GM18511 (cell line): Measurements from ENCODE around the gene NANS.
"Not testable (repeated sequence)": the region's sequence is repeated elsewhere in the genome, so short reads cannot be mapped to it uniquely, and the experiment has no call there.

Experiments
- ATAC-seq: cut with Tn5 transposase; IDR thresholded peaks from one replicate; pipeline ENCODE4 v1.9.1; 2021; ENCODE audit warnings: mild to moderate bottlenecking, moderate library complexity; ENCODE audit not compliant: unreplicated experiment

NANS gene

DNA sequence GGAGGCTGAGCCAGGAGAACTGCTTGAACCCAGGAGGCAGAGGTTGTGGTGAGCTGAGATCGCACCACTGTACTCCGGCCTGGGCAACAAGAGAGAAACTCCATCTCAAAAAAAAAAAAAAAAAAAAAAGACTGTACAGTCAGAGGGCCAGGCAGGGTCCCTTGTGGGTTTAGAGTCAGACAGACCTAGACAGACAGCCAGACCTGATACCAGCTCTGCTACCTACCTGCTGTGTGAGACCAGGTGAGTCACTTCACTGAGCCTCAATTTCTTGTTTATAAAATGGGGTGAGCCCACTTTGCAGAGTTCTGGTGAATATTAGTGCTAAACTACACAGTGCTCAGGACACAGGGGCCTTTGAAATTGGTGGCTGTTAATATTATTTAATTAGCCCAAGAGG is 42.8 kb downstream of the NANS start:
- no peak for ATAC-seq

DNA sequence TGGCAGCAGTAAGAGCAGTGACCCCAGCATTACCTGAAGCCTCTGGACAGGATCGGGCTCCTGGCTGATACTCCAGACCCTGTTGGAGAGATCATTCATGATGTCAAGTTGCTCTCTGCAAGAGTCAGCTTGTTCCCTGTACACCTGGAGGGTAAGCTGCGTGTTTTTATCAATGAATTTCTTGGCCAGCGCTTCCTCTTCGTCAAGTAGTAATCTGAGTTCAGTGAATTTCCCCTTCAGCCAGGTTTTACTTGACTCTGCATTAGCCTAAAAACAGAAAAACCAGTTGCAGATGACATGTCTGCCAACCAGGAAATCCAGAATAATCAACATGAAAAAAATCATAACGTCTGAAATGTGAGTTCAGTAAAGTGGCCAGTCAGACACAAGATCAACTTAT is 43.4 kb downstream of the NANS start:
- ATAC-seq = no peak

DNA sequence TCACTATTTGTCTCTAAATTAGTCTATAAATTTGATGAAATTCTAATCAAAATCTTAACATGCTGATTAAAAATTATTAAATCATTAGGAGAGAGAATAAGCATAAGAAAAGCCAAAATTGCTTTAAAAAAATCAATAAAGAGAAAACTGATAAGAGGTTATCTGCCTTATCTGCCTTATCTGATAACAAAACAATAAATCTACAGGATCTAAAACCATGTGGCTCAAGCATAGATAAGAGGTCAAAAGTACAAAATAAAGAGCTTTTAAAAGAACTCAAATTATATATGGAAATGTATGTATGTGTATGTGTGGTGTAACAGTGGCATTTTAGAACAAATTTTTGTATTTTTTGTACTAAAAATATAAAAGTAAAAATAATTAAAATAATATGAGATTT is 43.9 kb downstream of the NANS start:
- no peak for ATAC-seq

DNA sequence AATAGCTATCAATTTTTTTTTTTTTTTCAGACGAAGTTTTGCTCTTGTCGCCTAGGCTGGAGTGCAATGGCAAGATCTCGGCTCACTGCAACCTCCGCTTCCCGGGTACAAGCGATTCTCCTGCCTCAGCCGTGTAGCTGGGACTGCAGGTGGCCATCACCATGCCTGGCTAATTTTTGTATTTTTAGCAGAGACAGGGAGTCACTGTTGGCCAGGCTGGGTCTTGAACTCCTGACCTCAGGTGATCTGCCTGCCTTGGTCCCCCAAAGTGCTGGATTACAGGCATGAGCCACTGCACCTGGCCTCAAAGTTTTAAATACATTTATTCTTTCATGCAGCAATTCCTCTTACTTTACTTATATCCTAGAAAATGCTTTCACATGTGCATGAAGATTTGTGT is 44.9 kb downstream of the NANS start:
- ATAC-seq = peak; percentile 2

DNA sequence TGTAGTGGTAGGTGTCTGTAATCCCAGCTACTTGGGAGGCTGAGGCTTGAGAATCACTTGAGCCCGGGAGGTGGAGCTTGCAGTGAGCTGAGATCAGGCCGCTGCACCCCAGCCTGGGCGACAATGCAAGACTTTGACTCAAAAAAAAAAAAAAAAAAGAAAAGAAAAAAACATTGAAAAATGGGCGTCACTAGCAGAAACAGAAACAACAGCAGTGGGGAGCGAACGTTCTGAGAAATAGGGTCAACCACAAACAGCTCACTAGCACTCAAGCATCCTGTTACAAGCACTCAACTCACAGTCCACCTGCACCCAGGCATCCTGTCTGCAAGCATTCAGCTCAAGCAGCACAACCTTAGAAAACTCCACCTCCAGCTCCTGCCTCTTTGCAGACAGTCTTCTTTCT is 45.3 kb downstream of the NANS start:
- ATAC-seq = peak; percentile 96

DNA sequence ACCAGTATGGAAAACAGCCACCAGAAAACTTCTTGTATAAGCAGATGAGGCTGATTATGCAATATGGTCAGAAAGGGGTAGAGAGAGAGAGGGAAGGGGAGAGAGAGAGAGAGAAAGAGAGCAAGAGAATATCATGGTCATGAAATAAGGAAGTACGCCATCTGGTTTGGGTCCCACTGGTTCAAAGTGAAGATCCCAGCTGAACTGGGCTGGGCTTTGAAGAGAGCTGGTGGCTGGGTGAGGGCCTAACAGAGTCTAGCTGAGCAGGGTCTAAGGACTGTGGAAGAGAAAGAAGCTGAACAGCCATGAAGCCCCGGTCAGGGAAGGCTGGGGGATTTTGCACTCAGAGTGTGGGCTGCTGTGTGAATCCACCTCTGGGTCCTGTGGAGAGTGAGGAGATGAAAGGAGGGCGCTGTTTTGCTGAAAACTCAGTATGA is 47.9 kb downstream of the NANS start:
- no peak for ATAC-seq

DNA sequence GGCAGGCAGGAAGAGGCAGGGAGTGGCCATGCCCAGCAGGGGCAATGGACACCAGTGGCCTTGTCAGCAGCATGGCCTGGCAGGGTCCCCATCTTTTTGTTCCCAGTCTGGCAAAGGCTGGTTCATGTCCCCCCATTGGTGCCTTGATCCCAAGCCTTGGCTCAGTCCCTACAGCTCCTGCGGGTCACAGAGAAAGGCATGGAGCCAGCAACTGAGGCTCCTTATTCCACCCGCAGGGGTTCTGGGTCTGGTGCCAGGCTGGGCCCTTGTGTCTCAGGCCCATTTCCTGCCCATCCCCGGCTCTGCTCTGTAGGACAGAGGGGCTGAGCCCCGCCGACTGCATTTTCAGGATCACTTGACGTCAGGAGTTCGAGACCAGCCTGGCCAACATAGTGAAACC is 48.5 kb downstream of the NANS start:
- ATAC-seq = no peak

DNA sequence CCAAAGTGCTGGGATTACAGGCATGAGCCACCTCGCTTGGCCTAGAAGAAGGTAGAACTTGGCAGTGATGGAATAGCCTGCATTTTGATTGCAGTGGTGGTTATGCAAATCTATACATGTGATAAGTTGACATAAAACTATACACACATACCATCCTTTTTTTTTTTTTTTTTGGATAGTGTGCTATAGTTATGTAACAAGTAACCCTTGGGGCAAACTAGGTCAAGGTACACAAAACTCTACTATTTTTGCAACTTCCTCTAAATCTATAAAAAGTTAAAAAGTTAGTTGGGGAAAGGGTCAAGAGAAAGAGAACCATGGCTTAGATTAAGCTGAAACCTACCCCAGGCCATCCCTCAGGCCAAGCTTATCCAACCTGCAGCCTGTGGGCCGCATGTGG is 51.4 kb downstream of the NANS start:
- peak; percentile 25 for ATAC-seq

DNA sequence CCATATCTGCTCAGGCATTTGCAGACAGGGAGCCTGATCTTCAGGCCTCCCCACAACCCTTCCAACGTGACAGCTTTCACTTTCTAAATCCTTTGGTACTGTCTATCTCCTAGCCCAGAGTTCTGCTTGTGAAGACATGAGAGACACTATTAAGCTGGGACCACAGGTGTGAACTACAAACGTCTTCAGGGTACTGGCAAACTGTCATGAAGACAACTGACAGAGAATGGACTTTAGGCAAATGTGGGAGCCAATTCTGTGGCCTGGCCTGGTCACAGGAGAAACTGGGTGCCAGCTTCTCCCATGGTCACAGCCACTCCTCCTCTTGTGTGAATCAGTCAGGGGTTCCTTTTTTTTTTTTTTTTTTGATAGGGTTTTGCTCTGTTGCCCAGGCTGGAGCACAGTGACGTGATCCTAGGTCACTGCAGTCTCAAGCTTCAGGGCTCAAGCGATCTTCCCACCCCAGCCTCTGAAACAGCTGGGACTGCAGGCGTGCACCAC is 52.0 kb downstream of the NANS start:
- peak; percentile 84 for ATAC-seq

DNA sequence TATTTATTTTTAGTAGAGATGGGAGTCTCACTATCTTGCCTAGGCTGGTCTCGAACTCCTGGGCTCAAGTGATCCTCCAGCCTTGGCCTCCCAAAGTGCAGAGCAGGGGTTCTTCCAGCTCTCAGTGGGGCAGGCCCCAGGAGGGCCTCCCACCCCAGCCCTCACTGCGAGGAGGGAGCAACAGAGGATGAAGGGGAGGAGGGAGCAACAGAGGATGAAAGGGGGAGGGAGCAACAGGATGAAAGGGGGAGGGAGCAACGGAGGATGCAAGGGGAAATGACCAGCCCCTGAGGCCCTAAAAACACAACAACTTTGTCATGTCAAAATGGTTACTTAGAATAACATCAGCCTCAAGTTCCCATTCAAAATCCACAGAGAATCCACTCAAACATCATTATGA is 52.5 kb downstream of the NANS start:
- no peak for ATAC-seq

DNA sequence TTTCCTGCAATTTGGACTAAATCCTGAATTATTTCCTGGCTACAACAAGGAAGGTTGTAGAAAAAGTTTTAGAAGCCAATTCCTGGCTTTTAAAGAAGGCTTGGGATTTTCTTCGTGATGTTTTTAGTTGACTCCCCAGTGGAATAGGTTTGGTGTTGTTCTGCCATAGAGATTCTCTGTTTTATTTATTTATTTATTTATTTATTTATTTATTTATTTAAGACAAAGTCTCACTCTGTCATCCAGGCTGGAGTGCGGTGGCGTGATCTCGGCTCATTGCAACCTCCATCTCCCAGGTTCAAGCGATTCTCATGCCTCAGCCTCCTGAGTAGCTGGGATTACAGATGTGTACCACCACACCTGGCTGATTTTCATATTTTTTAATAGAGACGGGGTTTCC is 60.6 kb downstream of the NANS start:
- ATAC-seq = not testable (repeated sequence)

DNA sequence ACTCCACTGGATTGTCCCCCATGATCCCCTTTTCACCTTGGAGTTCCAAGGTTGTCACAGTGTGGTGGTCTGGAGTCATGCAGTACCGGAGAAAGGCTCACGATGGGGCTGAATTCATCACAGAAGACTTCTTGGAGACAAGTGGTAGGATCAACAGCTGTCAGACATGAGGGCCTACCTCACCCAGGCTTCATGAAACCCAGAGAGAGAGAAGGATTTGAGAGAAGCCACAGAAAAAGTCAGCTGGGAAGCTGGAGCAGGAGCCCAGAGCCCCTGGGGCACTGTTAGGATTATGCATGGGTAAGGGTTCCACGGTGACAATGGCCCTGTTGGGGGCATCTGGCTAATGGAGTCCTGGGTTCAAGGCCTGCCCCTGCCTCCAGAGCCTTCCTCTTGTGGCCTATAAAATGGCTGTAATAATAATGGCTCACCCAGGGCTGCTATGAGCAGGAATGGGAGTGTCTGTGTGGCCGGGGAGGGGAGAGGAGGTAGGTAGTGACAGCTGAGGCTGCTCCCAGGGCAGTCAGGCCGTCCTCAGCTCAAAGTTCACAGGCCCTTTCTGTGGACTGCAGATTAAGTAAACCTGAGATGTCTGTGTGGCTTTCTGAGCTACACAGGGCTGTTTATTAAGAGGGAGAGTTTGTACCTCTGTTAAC is 61.6 kb downstream of the NANS start:
- ATAC-seq = peak; percentile 44

DNA sequence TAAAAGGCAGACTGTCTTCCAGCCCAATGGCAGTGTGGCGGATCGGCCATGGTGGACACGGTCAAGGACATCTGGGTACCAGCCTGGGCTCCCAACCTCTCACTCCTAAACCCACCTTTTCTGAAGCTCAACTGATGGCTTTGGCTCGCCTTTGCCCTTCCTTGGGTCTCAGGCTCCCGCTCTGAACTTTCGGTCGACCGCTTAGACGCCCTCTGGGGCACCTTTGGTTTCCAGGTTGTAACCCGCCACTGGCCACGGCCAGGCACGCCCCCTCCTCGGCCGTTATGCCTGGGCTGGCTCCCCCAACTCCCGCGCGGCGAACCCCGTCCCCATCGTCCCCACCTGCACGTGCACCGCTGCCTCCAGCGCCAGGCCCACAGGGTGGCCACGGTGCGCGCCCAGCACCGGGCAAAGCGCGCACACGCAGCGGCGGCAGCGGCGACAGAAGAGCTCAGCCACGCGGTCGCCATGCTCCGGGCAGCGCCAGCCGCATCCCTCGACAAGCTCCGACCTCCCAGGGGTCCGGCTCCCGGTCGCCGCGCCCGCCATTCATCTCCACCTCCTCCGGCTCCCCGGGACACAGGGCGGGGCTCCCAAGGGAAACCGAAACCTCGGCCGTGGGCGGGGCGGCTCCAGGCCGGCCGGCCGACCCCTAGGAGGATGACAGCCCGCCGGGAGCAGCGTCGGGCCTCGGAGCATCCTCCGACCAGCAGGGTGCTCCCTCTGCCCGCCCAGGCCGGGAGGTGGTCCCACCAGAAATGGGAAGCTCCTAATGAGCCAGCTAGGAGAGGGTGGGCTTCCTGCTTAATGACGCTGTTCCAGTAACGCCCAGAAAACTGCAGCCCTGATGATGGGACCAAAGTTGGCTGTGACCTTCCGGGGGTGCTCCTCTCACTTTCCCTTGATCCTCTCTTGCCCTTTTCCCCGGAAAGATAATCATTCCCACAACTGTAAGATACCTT is 62.4 kb downstream of the NANS start, which contains the start of gene TRIM14:
Gene TRIM14 (minus strand): TSS at position 583 of the 962 bp plus-strand sequence. CDS start 34 bp downstream, at position 549.
- ATAC-seq = peak; percentile 65

DNA sequence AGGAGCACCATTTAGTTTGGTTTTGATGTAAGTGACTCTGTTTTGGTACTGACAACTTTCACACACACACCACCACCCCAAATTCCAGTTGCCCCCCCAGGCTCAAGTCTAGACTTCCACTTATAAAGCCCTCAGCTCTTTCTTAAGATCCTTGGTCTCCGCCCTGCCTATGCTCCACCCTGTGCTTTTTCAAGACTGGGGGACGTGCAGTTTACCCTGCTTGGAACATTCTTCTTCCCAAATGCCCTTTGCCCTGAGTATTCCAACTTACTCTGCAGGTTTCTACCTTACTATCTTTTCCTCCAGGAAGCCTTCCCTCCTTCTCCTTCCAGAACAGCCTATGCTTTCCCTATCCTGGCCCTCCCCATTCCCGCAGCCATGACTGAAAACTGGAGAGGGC is 63.9 kb downstream of the NANS start:
- ATAC-seq = no peak

DNA sequence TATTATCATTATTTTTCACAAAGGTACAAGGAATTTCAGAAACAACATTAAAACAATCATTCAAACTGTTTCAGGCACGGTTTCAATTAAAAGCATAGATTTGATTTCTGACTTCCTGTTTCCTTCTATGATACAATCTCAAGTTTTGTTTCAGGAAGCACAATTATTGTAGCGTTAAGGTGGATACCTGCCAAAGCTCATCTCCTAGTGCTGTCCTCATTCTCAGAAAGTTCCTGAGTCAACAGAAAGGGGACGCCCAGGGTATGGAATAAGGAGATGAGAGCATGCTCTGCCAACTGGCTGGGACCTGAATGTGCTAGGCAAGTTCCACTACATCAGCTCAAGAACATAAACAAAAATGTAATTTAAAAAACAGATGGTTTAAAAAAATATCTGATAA is 64.5 kb downstream of the NANS start:
- ATAC-seq = no peak

DNA sequence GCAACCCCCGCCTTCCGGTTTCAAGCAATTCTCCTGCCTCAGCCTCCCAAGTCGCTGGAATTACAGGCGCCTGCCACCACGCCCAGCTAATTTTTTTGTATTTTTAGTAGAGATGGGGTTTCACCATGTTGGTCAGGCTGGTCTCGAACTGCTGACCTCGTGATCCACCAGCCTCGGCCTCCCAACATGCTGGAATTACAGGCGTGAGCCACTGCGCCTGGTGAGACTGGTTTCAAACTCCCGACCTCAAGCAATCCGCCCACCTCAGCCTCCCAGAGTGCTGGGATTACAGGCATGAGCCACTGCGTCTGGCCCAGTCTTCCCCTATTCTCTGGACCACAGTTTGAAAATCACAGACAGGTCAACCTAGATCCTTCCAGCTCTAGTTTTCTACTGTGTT is 67.6 kb downstream of the NANS start:
- ATAC-seq = not testable (repeated sequence)

DNA sequence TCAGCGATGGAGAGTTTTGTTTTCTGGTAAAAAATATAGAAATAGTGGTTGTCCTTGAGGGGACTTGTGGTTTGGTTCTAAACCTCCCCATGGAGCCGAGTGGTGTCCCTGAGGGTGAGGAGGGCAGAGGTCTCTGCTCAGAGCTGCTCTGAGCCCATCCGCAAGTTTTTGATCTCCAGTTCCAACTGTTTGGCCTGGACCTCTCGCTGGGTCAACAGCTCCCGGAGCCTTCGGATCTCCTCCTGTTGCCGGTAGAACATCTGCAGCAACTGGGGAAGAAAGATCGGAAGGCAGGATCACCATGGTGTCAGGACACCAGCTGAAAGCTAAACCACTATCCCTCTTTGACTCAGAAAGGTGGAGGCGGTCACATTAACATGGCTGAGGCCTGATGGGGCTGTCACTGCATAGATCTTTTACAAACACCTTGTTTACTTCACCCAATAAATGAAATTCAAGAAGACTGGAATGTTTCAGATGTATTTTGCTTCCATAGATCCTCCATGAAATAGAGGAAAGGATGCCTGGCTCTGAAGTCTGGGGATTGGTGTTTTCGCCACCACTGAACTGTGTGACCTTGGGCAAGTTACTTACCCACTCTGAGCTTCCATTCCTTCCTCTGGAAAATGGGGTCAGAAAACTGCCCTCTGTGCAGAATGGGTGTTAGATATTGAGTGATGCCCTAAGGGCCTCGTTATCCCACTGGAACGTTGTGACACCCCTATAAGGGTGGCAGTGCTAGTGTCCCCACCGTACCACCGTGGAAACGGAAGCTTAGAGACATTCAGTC is 68.3 kb downstream of the NANS start:
- ATAC-seq = no peak

DNA sequence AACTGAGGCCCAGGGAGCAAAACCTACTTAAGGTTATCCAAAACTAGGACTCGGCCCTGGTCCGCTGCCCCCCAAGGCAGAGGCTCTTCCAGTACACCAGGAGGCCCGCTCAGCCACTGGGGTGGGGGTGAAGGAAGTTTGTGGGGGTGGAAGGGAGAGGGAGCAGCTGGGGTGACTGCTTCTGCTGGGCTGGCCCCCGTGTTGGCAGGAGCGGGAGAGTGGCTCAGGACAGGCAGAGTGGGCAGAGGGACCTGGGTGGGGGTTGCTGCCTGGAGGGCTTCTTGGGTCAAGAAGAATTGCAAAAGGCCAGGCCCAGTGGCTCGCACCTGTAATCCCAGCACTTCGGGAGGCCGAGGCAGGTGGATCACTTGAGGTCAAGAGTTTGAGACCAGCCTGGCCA is 70.7 kb downstream of the NANS start:
- ATAC-seq = no peak

DNA sequence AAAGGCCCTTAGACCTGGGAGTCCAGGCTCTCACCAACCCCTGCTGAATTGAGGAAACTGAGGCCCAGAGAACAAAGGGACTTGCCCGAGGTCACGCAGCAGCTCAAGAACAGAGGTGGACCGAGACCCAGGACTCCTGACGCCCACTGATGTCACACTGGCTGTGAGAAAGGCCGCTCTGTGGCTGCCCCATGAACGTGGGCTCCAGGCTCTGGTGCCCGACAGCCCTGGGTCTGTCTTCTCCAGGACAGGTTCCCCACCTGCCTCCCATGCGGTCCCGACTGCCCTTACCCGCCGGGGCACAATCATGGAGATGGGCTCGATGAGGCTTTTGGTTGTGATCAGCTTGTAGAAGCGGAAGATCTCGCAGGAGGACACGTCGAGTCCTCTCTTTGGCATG is 71.8 kb downstream of the NANS start:
- ATAC-seq = no peak

DNA sequence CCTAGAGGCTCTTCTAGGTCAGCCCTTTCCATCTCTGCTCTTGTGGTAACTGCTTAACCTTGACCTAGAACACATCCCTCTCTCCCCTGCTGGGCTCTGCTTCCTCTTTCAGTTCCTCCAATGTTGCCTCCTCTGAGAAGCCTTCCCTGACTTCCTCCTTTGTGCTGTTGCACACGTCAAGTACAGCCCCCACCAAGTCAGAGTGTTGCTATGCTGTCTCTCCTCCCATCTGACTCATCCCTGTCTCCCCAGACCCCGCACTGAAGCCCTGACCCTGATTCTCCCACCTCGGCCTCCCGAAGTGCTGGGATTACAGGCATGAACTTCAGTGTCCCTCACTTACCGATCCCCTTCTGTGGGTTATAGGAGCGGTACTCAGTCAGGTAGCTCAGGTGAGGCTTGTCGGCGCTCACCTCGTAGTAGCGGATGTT is 72.9 kb downstream of the NANS start:
- ATAC-seq = peak; percentile 90

DNA sequence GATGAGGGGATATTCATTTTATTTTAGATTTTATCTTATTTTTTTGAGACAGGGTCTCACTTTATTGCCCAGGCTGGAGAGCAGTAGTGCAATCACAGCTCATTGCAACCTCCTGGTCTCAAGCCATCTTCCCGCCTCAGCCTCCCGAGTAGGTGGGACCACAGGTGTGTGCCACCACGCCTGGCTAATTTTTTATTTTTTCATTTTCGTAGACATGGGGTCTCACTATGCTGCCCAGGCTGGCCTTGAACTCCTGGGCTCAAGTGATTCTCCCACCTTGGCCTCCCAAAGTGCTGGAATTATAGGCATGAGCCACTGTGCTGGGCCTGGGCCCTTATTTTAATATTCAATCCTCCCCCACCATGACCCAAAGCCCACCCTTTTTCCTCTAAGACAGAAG is 73.5 kb downstream of the NANS start:
- ATAC-seq = not testable (repeated sequence)
